Esophagus muscularis mucosa (tissue), 4 donors: ENCODE measurements around the gene CREB3. TPM values are rescaled to one million over a fixed set of nuclear protein-coding genes. Genes with fewer than 3 reads are reported as not detected.
A peak's percentile ranks its signal among the peaks of the same experiment; 100 is the strongest.

Experiments
- DNase-seq: peaks from one replicate; pipeline ENCODE4 v3.0.0-alpha.2; 2017; ENCODE audit errors: extremely low spot score
- H3K27ac ChIP-seq, 4 donors: fragments of 200-600 bp; sonication (generic); replicated peaks in 1 of 4; 1 replicate in 3 of 4; 2 replicates in 1 of 4; pipeline ENCODE4 v1.5.1; 2016 to 2019; ENCODE audit warnings: mild to moderate bottlenecking in 1 of 4
- H3K27me3 ChIP-seq, 4 donors: fragments of 200-600 bp; sonication (generic); one replicate each; pipeline versions ENCODE4 v1.5.1 to v1.6.0; 2016 to 2019
- H3K36me3 ChIP-seq, 4 donors: fragments of 200-600 bp; sonication (generic); one replicate each; pipeline ENCODE4 v1.5.1; 2016 to 2019
- H3K4me1 ChIP-seq, 4 donors: fragments of 200-600 bp; sonication (generic); one replicate each; pipeline ENCODE4 v1.5.1; 2016 to 2019
- H3K4me3 ChIP-seq, 4 donors: fragments of 200-600 bp; sonication (generic); 1 replicate in 2 of 4; 2 replicates in 2 of 4; pipeline ENCODE4 v1.5.1; 2016 to 2019; ENCODE audit warnings: mild to moderate bottlenecking in 4 of 4, moderate library complexity in 1 of 4
- H3K9me3 ChIP-seq, 4 donors: fragments of 200-600 bp; sonication (generic); 1 replicate in 3 of 4; 2 replicates in 1 of 4; pipeline ENCODE4 v1.5.1; 2016 to 2019
- CTCF ChIP-seq, 3 experiments: fragments of 200-600 bp in 2 of 3; fragments of 450-650 bp in 1 of 3; sonication (generic) in 2 of 3; IDR thresholded peaks; one replicate each; pipeline ENCODE4 v1.5.1; 2017 to 2019; ENCODE audit warnings: antibody characterized with exemption in 3 of 3, mild to moderate bottlenecking in 2 of 3, moderate library complexity in 1 of 3
- EP300 ChIP-seq: sonication (generic); formaldehyde crosslinking; IDR thresholded peaks from one replicate; pipeline ENCODE4 v1.6.1; 2017; ENCODE audit warnings: antibody characterized with exemption
- POLR2A ChIP-seq: fragments of 450-650 bp; IDR thresholded peaks from one replicate; pipeline ENCODE4 v1.6.1; 2017; ENCODE audit warnings: antibody characterized with exemption, moderate library complexity, mild to moderate bottlenecking, low read depth
- POLR2AphosphoS5 ChIP-seq, 2 donors: sonication (generic); formaldehyde crosslinking; IDR thresholded peaks; one replicate each; pipeline ENCODE4 v1.6.1; 2017; ENCODE audit warnings: antibody characterized with exemption in 2 of 2
- WGBS: methylation state at CpG from one replicate; pipeline ENCODE4 v1.1.5; 2018; 5-methylcytosine and 5-hydroxymethylcytosine counted together
- intact Hi-C: fragments of 100-400 bp; cut with DNase I; formaldehyde crosslinking; loops from one replicate; pipeline ENCODE4 v1.15.1; 2023
- total RNA-seq, 4 donors: library from RNA; depleted of rRNA; stranded (reverse); fragments of >200 nt; gene quantifications; one replicate each; pipeline versions ENCODE4 v1.1.0 to v1.2.1, GENCODE V29; 2016

Gene CREB3
- total RNA-seq, 4 donors from 2014 or later: 65.6 to 97.3 (median 85.4) TPM

- H3K4me3 ChIP-seq: no peak overlapping the region
- no peak for DNase-seq
- H3K9me3 ChIP-seq: no peaks in the 10 kb centered on the region
- peak overlapping the region; percentile 86 to 92 (median 88) for H3K27ac ChIP-seq
- WGBS: 51% methylated on average over 3 of the region's 3 CpGs
- TF ChIP-seq EP300 (no peak), POLR2A (no peak), POLR2AphosphoS5 (IDR thresholded peaks at IDR 0.05) (no peak), CTCF (IDR thresholded peaks at IDR 0.05) (no peak)
- H3K4me1 ChIP-seq: peaks cover 22 to 37% (median 36%) of the 10 kb centered on the region in 4 donors
- H3K27me3 ChIP-seq: no peaks in the 10 kb centered on the region
- peaks cover 6 to 18% (median 16%) of the 10 kb centered on the region in 4 donors for H3K36me3 ChIP-seq
- intact Hi-C loops: no loop called here
Measured at GRCh38 chr9:35758475-35759050, 26.1 kb downstream of the CREB3 start.

- H3K36me3 ChIP-seq: peaks cover 0 to 6% (median 5%) of the 10 kb centered on the region in 4 donors
- H3K27me3 ChIP-seq: no peaks in the 10 kb centered on the region
- intact Hi-C loops: no loop called here
- no peak for DNase-seq
- H3K27ac ChIP-seq: no peak overlapping the region
- no peaks in the 10 kb centered on the region for H3K9me3 ChIP-seq
- peaks cover 22 to 36% (median 35%) of the 10 kb centered on the region in 4 donors for H3K4me1 ChIP-seq
- H3K4me3 ChIP-seq: no peak overlapping the region
- 96% methylated on average over 4 of the region's 4 CpGs for WGBS
- no peak for TF ChIP-seq POLR2A
- no peak for TF ChIP-seq EP300
- TF ChIP-seq CTCF (IDR thresholded peaks at IDR 0.05): no peak
Measured at GRCh38 chr9:35759795-35760194, 27.3 kb downstream of the CREB3 start.

- H3K27ac ChIP-seq: no peak overlapping the region
- H3K27me3 ChIP-seq: no peaks in the 10 kb centered on the region
- DNase-seq: no peak
- peak in 1 of 2 donors; percentile 5 for TF ChIP-seq POLR2AphosphoS5 (IDR thresholded peaks at IDR 0.05)
- TF ChIP-seq EP300: no peak
- H3K36me3 ChIP-seq: no peaks in the 10 kb centered on the region
- intact Hi-C loops: no loop called here
- no peaks in the 10 kb centered on the region for H3K9me3 ChIP-seq
- H3K4me3 ChIP-seq: no peak overlapping the region
- peaks cover 22 to 36% (median 35%) of the 10 kb centered on the region in 4 donors for H3K4me1 ChIP-seq
- WGBS: 78% methylated on average over 2 of the region's 2 CpGs
Measured at GRCh38 chr9:35760651-35761050, 28.2 kb downstream of the CREB3 start.

- Histone ChIP-seq H3K27me3 (no peaks in the 10 kb centered on the region), H3K4me3 (no peak overlapping the region), H3K36me3 (no peaks in the 10 kb centered on the region), H3K4me1 (peaks cover 6 to 15% (median 11%) of the 10 kb centered on the region in 4 donors), H3K9me3 (no peaks in the 10 kb centered on the region), H3K27ac (no peak overlapping the region)
- WGBS: 80% methylated on average over 2 of the region's 2 CpGs
- no peak for DNase-seq
- intact Hi-C loops: no loop called here
- TF ChIP-seq EP300: no peak
- TF ChIP-seq POLR2A: no peak
- TF ChIP-seq POLR2AphosphoS5 (IDR thresholded peaks at IDR 0.05): no peak
- no peak for TF ChIP-seq CTCF (IDR thresholded peaks at IDR 0.05)
Measured at GRCh38 chr9:35763181-35763580, 30.7 kb downstream of the CREB3 start.

- peaks cover 0 to 8% (median 4%) of the 10 kb centered on the region in 4 donors for H3K4me1 ChIP-seq
- no peaks in the 10 kb centered on the region for H3K36me3 ChIP-seq
- no peaks in the 10 kb centered on the region for H3K9me3 ChIP-seq
- no peak overlapping the region for H3K4me3 ChIP-seq
- intact Hi-C loops: no loop called here
- no peaks in the 10 kb centered on the region for H3K27me3 ChIP-seq
- DNase-seq: no peak
- no peak for TF ChIP-seq CTCF (IDR thresholded peaks at IDR 0.05)
- TF ChIP-seq POLR2AphosphoS5 (IDR thresholded peaks at IDR 0.05): no peak
- TF ChIP-seq POLR2A: no peak
- no peak for TF ChIP-seq EP300
- WGBS: 100% methylated on average over 1 of the region's 1 CpG
- no peak overlapping the region for H3K27ac ChIP-seq
Measured at GRCh38 chr9:35763803-35764202, 31.3 kb downstream of the CREB3 start.
